ENCODE measurements around the gene ACTA2. TPM values are rescaled to one million over a fixed set of nuclear protein-coding genes. Genes with fewer than 3 reads are reported as not detected.

ACTA2 gene
- total RNA-seq, 4 donors from 2014 or later: 340 to 708 (median 458) TPM

- H3K27ac ChIP-seq: no peak overlapping the region
- 79 to 84% methylated on average over 2 of the region's 2 CpGs for WGBS, 2 donors
- peaks cover 0 to 10% (median 0%) of the 10 kb centered on the region in 4 donors for H3K4me1 ChIP-seq
- TF ChIP-seq CTCF (IDR thresholded peaks at IDR 0.05) (no peak), EP300 (IDR thresholded peaks at IDR 0.05) (no peak), POLR2A (IDR thresholded peaks at IDR 0.05) (no peak)
- no peaks in the 10 kb centered on the region for H3K27me3 ChIP-seq
- no peak for DNase-seq (ENCODE audit: low spot score in 2 of 2)
- no peaks in the 10 kb centered on the region for H3K9me3 ChIP-seq
- no peak overlapping the region for H3K4me3 ChIP-seq
- H3K36me3 ChIP-seq: no peaks in the 10 kb centered on the region
Measured at GRCh38 chr10:88915781-88916180, 36.8 kb downstream of the ACTA2 start.

DNA sequence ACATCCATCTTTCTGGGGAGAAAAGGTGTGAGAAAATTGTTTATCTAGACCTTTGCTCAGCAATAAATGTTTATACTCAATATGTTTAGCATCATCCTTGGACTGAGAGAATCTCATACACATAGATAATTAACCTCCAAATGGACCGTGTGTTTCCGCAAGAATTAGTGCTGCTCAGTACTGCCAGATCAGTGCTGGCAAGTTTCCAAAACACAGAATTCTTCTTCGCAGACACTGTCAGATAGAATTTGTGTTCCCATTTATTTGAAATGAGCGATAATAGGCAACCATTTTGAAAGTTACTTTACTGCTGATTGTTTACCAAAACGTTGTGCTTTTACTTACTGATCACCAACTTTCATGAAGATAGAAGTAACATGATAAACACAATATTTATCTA is 38.8 kb downstream of the ACTA2 start:
- Histone ChIP-seq H3K9me3 (no peaks in the 10 kb centered on the region), H3K4me1 (peaks cover 0 to 4% (median 0%) of the 10 kb centered on the region in 4 donors), H3K4me3 (no peak overlapping the region), H3K36me3 (no peaks in the 10 kb centered on the region), H3K27ac (no peak overlapping the region), H3K27me3 (no peaks in the 10 kb centered on the region)
- 52 to 54% methylated on average over 5 of the region's 5 CpGs for WGBS, 2 donors
- DNase-seq (ENCODE audit: low spot score in 2 of 2): no peak
- TF ChIP-seq POLR2A (IDR thresholded peaks at IDR 0.05) (no peak), EP300 (IDR thresholded peaks at IDR 0.05) (no peak), CTCF (IDR thresholded peaks at IDR 0.05) (no peak)

DNA sequence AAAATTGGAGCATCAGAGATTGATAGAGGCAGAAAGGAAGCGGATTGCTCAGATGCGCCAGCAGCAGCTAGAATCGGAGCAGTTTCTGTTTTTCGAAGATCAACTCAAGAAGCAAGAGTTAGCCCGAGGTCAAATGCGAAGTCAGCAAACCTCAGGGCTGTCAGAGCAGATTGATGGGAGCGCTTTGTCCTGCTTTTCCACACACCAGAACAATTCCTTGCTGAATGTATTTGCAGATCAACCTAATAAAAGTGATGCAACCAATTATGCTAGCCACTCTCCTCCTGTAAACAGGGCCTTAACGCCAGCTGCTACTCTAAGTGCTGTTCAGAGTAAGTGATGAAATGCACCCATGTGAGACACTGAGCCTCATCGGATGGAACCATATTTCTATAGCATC is 39.4 kb downstream of the ACTA2 start:
- DNase-seq (ENCODE audit: low spot score in 2 of 2): no peak
- H3K4me3 ChIP-seq: peak overlapping the region in 1 of 4 donors; percentile 4

GRCh38 chr10:88911851-88912250 is 40.7 kb downstream of the ACTA2 start:
- Histone ChIP-seq H3K36me3 (no peaks in the 10 kb centered on the region), H3K27ac (no peak overlapping the region), H3K4me3 (no peak overlapping the region), H3K4me1 (peaks cover 0 to 4% (median 0%) of the 10 kb centered on the region in 4 donors), H3K27me3 (no peaks in the 10 kb centered on the region), H3K9me3 (no peaks in the 10 kb centered on the region)
- no peak for TF ChIP-seq POLR2A (IDR thresholded peaks at IDR 0.05)
- DNase-seq (ENCODE audit: low spot score in 2 of 2): no peak
- WGBS, 2 donors: 86 to 95% methylated on average over 3 of the region's 3 CpGs

More for the DNA sequence above, 39.4 kb downstream of the ACTA2 start:
- H3K4me1 ChIP-seq: peaks cover 0 to 4% (median 0%) of the 10 kb centered on the region in 4 donors
- H3K27ac ChIP-seq: peak overlapping the region in 2 of 4 donors; percentile 60 to 66
- no peak for TF ChIP-seq POLR2A (IDR thresholded peaks at IDR 0.05)
- no peak for TF ChIP-seq CTCF (IDR thresholded peaks at IDR 0.05)
- TF ChIP-seq EP300 (IDR thresholded peaks at IDR 0.05): peak in 1 of 2 donors; percentile 14
- 44 to 58% methylated on average over 9 of the region's 9 CpGs for WGBS, 2 donors
- no peaks in the 10 kb centered on the region for H3K36me3 ChIP-seq
- H3K27me3 ChIP-seq: no peaks in the 10 kb centered on the region
- H3K9me3 ChIP-seq: no peaks in the 10 kb centered on the region

GRCh38 chr10:88911116-88911515 is 41.5 kb downstream of the ACTA2 start:
- Histone ChIP-seq H3K9me3 (no peaks in the 10 kb centered on the region), H3K4me1 (peaks cover 0 to 4% (median 0%) of the 10 kb centered on the region in 4 donors), H3K4me3 (no peak overlapping the region), H3K36me3 (no peaks in the 10 kb centered on the region), H3K27ac (no peak overlapping the region), H3K27me3 (no peaks in the 10 kb centered on the region)
- TF ChIP-seq POLR2A (IDR thresholded peaks at IDR 0.05) (no peak), CTCF (IDR thresholded peaks at IDR 0.05) (no peak), EP300 (IDR thresholded peaks at IDR 0.05) (no peak)
- WGBS, 2 donors: 92 to 94% methylated on average over 1 of the region's 1 CpG
- no peak for DNase-seq (ENCODE audit: low spot score in 2 of 2)

DNA sequence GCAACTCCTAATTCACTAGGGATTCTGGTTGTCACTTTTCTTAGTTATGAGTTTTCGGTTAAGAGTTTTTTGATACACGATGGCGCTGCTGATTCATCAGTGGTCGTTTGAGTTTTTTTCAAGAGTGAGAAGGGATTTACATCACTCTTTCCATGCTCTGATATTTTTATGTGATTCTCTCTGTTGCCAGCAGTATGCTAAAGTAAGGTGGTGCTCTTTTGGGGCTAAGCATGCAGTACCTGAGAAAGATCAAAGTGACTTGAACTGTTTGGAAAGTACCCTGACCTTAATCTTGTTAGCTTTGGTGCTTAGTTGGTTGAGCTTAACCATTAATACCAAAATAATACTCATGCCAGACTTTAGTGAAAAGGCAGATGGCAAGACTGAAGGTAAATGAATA is 44.4 kb downstream of the ACTA2 start:
- TF ChIP-seq CTCF (IDR thresholded peaks at IDR 0.05) (no peak), POLR2A (IDR thresholded peaks at IDR 0.05) (no peak)
- no peak overlapping the region for H3K4me3 ChIP-seq
- H3K27ac ChIP-seq: no peak overlapping the region
- no peaks in the 10 kb centered on the region for H3K27me3 ChIP-seq
- 83 to 84% methylated on average over 4 of the region's 4 CpGs for WGBS, 2 donors
- no peaks in the 10 kb centered on the region for H3K9me3 ChIP-seq
- H3K4me1 ChIP-seq: no peaks in the 10 kb centered on the region
- H3K36me3 ChIP-seq: peaks cover 0 to 4% (median 0%) of the 10 kb centered on the region in 3 donors
- no peak for DNase-seq (ENCODE audit: low spot score in 2 of 2)

Measured in tibial nerve (tissue), 4 donors.